ENCODE data around the gene DCANP1. TPM values are rescaled to one million over a fixed set of nuclear protein-coding genes. Genes with fewer than 3 reads are reported as not detected.

DCANP1 gene
- total RNA-seq, 1 donor from 2014 or later = not detected

- peaks cover 89% of the 10 kb centered on the region for H3K27me3 Mint-ChIP-seq
- peaks cover 18% of the 10 kb centered on the region for H3K4me1 Mint-ChIP-seq (ENCODE audit: low read depth)
- no peaks in the 10 kb centered on the region for H3K36me3 Mint-ChIP-seq (ENCODE audit: insufficient read depth)
- peak overlapping the region; percentile 61 for H3K4me3 Mint-ChIP-seq (ENCODE audit: low read depth)
- TF ChIP-seq CTCF (IDR thresholded peaks at IDR 0.05; ENCODE audit: unreplicated experiment) = no peak
- no peaks in the 10 kb centered on the region for H3K9me3 Mint-ChIP-seq (ENCODE audit: low read depth)
- DNase-seq (ENCODE audit: low spot score, unreplicated experiment) = peak; percentile 50
- H3K27ac Mint-ChIP-seq = peak overlapping the region; percentile 24
These were observed 41.7 kb upstream of the DCANP1 start for GRCh38 chr5:135488727-135489465.

- Mint-ChIP-seq H3K36me3 (ENCODE audit: insufficient read depth) (no peaks in the 10 kb centered on the region), H3K9me3 (ENCODE audit: low read depth) (no peaks in the 10 kb centered on the region), H3K27ac (peak overlapping the region; percentile 24), H3K27me3 (peaks cover 89% of the 10 kb centered on the region), H3K4me1 (ENCODE audit: low read depth) (peaks cover 18% of the 10 kb centered on the region), H3K4me3 (ENCODE audit: low read depth) (no peak overlapping the region)
- TF ChIP-seq CTCF (IDR thresholded peaks at IDR 0.05; ENCODE audit: unreplicated experiment) = peak; percentile 24
- no peak for DNase-seq (ENCODE audit: low spot score, unreplicated experiment)
These were observed 40.8 kb upstream of the DCANP1 start for GRCh38 chr5:135487839-135488514.

- Mint-ChIP-seq H3K4me1 (ENCODE audit: low read depth) (peaks cover 16% of the 10 kb centered on the region), H3K9me3 (ENCODE audit: low read depth) (no peaks in the 10 kb centered on the region), H3K36me3 (ENCODE audit: insufficient read depth) (no peaks in the 10 kb centered on the region), H3K27ac (no peak overlapping the region), H3K4me3 (ENCODE audit: low read depth) (no peak overlapping the region), H3K27me3 (peaks cover 84% of the 10 kb centered on the region)
- TF ChIP-seq CTCF (IDR thresholded peaks at IDR 0.05; ENCODE audit: unreplicated experiment) = no peak
- no peak for DNase-seq (ENCODE audit: low spot score, unreplicated experiment)
These were observed 39.9 kb upstream of the DCANP1 start for GRCh38 chr5:135487037-135487395.

- Mint-ChIP-seq H3K27me3 (peaks cover 83% of the 10 kb centered on the region), H3K4me3 (ENCODE audit: low read depth) (no peak overlapping the region), H3K9me3 (ENCODE audit: low read depth) (no peaks in the 10 kb centered on the region), H3K27ac (no peak overlapping the region), H3K36me3 (ENCODE audit: insufficient read depth) (no peaks in the 10 kb centered on the region), H3K4me1 (ENCODE audit: low read depth) (peaks cover 14% of the 10 kb centered on the region)
- TF ChIP-seq CTCF (IDR thresholded peaks at IDR 0.05; ENCODE audit: unreplicated experiment) = no peak
- DNase-seq (ENCODE audit: low spot score, unreplicated experiment) = no peak
These were observed 39.2 kb upstream of the DCANP1 start for GRCh38 chr5:135486131-135487036.

GRCh38 chr5:135484674-135485086 lies 37.5 kb upstream of the DCANP1 start:
- no peak overlapping the region for H3K4me3 Mint-ChIP-seq (ENCODE audit: low read depth)
- TF ChIP-seq CTCF (IDR thresholded peaks at IDR 0.05; ENCODE audit: unreplicated experiment) = no peak
- peaks cover 78% of the 10 kb centered on the region for H3K27me3 Mint-ChIP-seq
- DNase-seq (ENCODE audit: low spot score, unreplicated experiment) = no peak
- H3K4me1 Mint-ChIP-seq (ENCODE audit: low read depth) = peaks cover 8% of the 10 kb centered on the region
- H3K27ac Mint-ChIP-seq = no peak overlapping the region
- H3K9me3 Mint-ChIP-seq (ENCODE audit: low read depth) = no peaks in the 10 kb centered on the region
- H3K36me3 Mint-ChIP-seq (ENCODE audit: insufficient read depth) = no peaks in the 10 kb centered on the region

Measured in progenitor cell of endocrine pancreas (in vitro differentiated cells).